Caki2 (cell line): ENCODE results near the gene TMEM41B. TPM values are rescaled to one million over a fixed set of nuclear protein-coding genes. Genes with fewer than 3 reads are reported as not detected.

ENCODE experiments used
- total RNA-seq: library from RNA; depleted of rRNA; stranded (reverse); fragments of >200 nt; shearing (Covaris generic); gene quantifications from 2 replicates; pipeline ENCODE4 v1.2.3, GENCODE V29; 2014; ENCODE audit warnings: low replicate concordance; rRNA removed

TMEM41B gene
- total RNA-seq, 1 experiment from 2014 or later = 50.6 TPM

Other genes with a start within 250 kb of the TMEM41B start
- gene SCUBE2, start 223.0 kb downstream of the TMEM41B start, total RNA-seq = 4.3 TPM in 1 of 2 replicates, not detected in the other
- 84.6 and 105 TPM in 2 replicates for gene DENND5A, start 49.2 kb downstream of the TMEM41B start, total RNA-seq
- 74.0 and 77.4 TPM in 2 replicates for gene IPO7, start 70.1 kb upstream of the TMEM41B start, total RNA-seq
- gene ZNF143, start 146.4 kb upstream of the TMEM41B start, total RNA-seq = 15.2 and 38.2 TPM in 2 replicates